Measurements from ENCODE around the gene DPEP2NB.

GRCh38 chr16:68035227-68035626 lies 19.5 kb upstream of the DPEP2NB start:
- TF ChIP-seq, protein P1, sequence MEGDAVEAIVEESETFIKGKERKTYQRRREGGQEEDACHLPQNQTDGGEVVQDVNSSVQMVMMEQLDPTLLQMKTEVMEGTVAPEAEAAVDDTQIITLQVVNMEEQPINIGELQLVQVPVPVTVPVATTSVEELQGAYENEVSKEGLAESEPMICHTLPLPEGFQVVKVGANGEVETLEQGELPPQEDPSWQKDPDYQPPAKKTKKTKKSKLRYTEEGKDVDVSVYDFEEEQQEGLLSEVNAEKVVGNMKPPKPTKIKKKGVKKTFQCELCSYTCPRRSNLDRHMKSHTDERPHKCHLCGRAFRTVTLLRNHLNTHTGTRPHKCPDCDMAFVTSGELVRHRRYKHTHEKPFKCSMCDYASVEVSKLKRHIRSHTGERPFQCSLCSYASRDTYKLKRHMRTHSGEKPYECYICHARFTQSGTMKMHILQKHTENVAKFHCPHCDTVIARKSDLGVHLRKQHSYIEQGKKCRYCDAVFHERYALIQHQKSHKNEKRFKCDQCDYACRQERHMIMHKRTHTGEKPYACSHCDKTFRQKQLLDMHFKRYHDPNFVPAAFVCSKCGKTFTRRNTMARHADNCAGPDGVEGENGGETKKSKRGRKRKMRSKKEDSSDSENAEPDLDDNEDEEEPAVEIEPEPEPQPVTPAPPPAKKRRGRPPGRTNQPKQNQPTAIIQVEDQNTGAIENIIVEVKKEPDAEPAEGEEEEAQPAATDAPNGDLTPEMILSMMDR (IDR thresholded peaks at IDR 0.05; ENCODE audit: low read depth, low read length, poor library complexity, severe bottlenecking) = no peak
- TF ChIP-seq EZH2phosphoT487 (IDR thresholded peaks at IDR 0.05; ENCODE audit: borderline replicate concordance, low read length) = no peak

All from DOHH2 (cell line).